Measurements from ENCODE around the gene PCDH17.

GRCh38 chr13:57629821-57630235 lies 1.7 kb upstream of the PCDH17 start:
- TF ChIP-seq POLR2A (IDR thresholded peaks at IDR 0.05) (peak in 1 of 2 donors; percentile 64), CTCF (IDR thresholded peaks at IDR 0.05) (no peak)
